GM18499 (cell line): Measurements from ENCODE around the gene PRDX5.

ENCODE experiments used
- ATAC-seq: cut with Tn5 transposase; IDR thresholded peaks from one replicate; pipeline ENCODE4 v1.9.1; 2021; ENCODE audit warnings: moderate number of reproducible peaks; ENCODE audit not compliant: insufficient read depth, unreplicated experiment

The PRDX5 gene

GRCh38 chr11:64317961-64318765, at the start of gene PRDX5:
Gene PRDX5 (plus strand): TSS chr11:64318121. CDS start chr11:64318216, 95 bp downstream.
- ATAC-seq: peak; percentile 49

DNA sequence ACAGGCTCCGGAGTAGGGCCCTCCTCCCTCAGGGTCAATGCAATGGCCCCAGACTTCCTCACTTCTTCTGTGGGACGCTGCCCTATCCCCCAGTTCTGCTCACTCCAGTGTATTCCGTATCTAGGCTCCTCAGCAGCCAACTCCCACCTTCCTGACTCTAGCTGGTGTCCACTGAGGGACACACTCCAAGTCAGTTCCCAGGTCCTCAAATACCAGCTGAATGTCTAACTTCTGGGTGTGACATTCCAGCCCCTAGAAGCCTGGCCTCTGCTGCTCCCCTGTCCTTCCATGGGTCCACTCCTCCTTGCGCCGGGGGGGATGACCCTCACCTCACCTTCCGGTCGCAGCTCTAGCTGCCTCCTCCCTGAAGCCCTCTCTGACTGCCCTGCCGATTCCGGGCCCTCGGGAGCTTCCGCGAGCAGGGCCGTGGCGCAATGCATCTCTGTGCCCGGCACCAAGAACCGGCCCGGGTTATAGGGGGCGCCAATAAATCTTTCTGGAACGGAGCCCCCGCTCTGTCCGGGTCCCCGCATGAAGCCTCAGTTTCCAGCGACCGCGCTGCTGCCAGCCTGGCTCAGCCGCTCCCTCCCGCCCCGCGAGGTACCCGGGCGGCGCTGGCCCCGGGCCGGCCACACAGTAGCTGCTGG, 48.9 kb upstream of the PRDX5 start:
- ATAC-seq: no peak

- ATAC-seq: peak; percentile 47
Observed at GRCh38 chr11:64269540-64270220, 48.2 kb upstream of the PRDX5 start.

DNA sequence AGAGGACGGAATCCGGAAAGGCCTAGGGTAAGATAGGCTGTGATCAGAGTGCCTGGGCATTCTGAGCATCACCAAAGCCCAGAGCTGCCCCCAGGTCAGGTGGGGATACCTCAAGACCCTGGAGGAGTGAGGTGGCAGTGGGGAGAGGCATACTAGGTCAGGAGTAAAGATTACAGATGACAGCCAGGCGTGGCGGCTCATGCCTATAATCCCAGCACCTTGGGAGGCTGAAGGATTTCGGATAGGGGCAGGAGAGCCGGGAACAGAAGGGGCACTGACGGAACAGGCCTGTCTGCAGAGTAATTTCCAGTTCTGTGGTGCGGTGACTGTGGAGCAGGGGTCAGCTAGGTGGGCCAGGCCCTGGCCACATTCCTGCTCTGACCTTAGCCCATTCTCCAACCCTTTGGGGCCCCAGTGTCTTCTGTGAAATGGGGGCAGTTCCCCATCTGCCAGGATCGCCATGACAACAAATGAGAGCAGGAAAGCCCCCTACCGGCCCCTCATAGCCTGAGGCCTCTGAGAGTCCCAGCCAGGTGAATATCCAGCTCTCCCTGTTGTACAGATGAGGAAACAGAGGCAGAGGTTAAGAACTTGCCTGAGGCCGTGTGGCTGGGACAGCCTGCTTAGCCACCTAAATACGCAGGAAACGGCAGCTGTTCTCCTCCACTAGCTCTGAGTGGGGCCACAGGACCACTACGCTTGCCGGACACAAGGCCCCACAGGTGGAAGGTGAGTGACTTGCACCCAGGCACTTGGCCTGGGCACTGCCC, 42.7 kb upstream of the PRDX5 start:
- no peak for ATAC-seq

- ATAC-seq: no peak
Observed at GRCh38 chr11:64275841-64276240, 42.1 kb upstream of the PRDX5 start.

- no peak for ATAC-seq
Observed at GRCh38 chr11:64276653-64277431, 41.1 kb upstream of the PRDX5 start.

DNA sequence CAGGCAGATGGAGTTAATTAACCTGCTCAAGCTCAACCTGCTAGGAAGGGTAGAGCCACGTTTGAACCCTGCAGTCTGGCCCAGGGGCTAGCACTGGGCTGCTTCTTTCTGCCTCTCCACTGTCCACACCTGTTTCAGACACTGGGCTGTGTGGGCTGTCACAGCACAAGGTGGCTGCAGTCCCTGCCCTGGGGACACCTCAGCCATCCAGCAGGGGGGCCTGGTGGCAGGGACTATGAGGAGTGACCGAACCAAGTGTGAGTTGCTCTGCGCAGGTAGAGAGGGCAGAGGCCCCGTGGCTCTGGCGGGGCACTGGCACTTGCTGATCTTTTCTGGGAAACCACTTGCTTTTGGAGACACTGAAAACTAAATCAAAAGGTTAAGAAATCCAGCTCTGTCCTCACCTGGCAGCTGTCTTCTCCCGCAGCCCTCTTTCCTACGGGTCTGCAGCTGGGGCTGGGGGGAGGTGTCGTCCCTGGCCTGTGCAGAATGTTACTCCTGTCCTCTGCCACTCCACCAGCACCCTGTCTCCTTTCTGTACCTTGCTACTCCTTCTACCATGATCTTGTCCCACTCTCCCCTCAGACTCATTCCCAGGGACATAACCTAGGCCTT, 39.2 kb upstream of the PRDX5 start:
- no peak for ATAC-seq

GRCh38 chr11:64281957-64282770, 35.8 kb upstream of the PRDX5 start:
- ATAC-seq: no peak

DNA sequence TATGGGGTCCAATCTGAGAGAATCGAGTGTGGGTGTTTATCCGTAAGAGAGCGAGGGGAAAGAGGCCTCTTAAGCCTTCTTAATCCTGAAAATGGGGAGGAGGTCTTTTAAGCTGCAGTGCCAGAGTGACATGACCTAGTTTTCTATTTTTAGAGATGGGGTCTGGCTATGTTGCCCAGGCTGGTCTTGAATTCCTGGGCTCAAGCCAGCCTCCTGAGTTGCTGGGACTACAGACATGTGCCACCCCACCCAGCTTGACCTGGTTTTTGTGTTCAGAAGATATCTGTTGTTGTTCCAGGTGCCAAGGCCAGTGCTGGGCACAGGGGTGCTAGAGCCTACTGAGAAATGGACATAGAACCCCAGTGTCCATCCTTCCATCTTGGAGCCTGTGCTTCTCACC, 34.8 kb upstream of the PRDX5 start:
- no peak for ATAC-seq

DNA sequence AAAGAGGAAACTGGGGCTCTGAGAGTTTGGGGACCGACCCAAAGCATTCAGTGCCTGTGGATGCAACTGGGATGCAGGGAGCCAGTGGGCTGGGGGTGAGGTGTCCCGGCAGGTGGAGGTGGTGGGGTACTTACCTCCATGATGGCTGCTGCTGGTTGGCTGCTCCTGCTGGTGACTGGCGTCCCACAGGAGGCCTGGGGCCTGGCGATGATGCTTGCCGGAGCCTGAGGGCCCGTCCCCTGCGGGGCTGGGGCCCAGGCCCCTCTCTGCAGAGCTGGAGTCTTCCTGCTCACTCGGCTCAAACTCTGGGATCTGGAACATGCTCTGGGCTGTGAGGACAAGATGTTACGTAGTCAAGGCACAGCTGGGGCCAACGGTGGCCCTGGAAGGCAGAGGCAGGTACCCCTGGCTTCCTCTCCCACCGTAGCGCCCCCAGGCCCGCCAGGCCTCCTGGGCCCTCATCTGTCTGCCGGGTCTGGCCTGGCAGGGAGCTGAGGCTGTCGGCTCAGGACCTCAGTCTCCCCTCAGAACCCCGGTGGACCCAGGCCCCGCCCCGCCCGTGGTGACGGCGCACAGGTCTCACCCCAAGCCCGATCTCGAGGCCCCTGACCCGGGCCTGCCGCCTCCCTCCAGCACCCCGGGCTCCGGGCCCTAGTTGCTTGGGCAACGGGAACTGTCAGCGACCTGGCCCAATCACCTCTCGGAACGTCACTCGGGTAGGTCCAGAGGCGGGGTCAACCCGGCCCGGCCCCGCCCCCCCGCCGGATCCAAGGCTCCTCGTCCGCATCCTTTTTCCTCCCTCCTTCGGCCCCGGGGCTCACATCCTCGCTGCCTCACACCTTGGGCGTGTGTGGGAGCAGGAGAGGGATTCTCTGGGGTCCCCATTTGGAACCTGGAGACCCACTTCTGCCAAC, 33.6 kb upstream of the PRDX5 start, which contains the start of gene BAD:
Gene BAD, minus strand, starts transcription at position 618 of the 914 bp plus-strand sequence. Its CDS starts 297 bp downstream, at position 321.
- peak; percentile 38 for ATAC-seq

- ATAC-seq: peak; percentile 40
Observed at GRCh38 chr11:64284962-64285884, 32.7 kb upstream of the PRDX5 start, which contains the start of gene GPR137. Gene GPR137 (plus strand): TSS chr11:64285848. CDS start chr11:64286525, 677 bp downstream.

GRCh38 chr11:64285885-64286800, 31.8 kb upstream of the PRDX5 start:
- no peak for ATAC-seq

- no peak for ATAC-seq
Observed at GRCh38 chr11:64286801-64287159, 31.1 kb upstream of the PRDX5 start.

DNA sequence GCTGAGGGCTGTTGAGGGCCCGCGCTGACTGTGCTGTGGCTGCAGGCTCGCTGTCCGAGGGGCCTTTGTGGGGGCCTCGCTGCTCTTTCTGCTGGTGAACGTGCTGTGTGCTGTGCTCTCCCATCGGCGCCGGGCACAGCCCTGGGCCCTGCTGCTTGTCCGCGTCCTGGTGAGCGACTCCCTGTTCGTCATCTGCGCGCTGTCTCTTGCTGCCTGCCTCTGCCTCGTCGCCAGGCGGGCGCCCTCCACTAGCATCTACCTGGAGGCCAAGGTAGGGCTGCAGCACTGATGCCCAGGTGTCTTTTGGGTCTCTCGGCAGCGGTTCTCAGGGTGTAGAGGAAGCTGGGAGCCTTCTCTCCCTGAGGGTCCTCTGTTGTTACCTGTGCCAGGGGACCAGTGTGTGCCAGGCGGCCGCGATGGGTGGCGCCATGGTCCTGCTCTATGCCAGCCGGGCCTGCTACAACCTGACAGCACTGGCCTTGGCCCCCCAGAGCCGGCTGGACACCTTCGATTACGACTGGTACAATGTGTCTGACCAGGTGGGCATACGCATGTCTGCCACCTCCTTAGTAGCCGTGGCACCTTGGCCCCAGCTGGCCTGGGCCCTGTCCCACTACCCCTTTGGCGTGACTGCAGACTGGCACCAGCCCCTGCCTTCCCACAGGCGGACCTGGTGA, 30.1 kb upstream of the PRDX5 start:
- ATAC-seq: no peak

DNA sequence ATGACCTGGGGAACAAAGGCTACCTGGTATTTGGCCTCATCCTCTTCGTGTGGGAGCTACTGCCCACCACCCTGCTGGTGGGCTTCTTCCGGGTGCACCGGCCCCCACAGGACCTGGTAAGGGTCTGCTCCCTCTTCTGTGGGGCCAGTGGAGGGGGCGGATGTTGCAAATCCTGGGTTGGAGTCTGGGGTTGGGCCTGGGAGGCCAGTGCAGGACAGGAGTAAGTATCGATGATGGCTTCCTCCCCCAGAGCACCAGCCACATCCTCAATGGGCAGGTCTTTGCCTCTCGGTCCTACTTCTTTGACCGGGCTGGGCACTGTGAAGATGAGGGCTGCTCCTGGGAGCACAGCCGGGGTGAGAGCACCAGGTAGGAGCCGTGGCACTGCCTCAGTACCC, 29.6 kb upstream of the PRDX5 start:
- ATAC-seq: no peak
